MM.1S (cell line): Measurements from ENCODE around the gene EFEMP1.
"Not testable (repeated sequence)": the region's sequence is repeated elsewhere in the genome, so short reads cannot be mapped to it uniquely, and the experiment has no call there.

Experiments
- DNase-seq: peaks from one replicate; pipeline ENCODE4 v3.0.0-alpha.2; 2015
- H2AFZ ChIP-seq: fragments of 300-600 bp; sonication (generic); 2 replicates; pipeline ENCODE4 v1.6.0; 2016; ENCODE audit warnings: antibody characterized with exemption, low read length
- H3F3A ChIP-seq: fragments of 300-600 bp; sonication (generic); 2 replicates; pipeline ENCODE4 v1.6.1; 2016; ENCODE audit warnings: mild to moderate bottlenecking, antibody characterized with exemption, low read length, moderate library complexity, mixed read lengths; ENCODE audit not compliant: insufficient read depth
- H3K27ac ChIP-seq: fragments of 300-600 bp; sonication (generic); 2 replicates; pipeline ENCODE4 v1.5.1; 2016; ENCODE audit warnings: mild to moderate bottlenecking, low read length
- H3K27me3 ChIP-seq: fragments of 300-600 bp; sonication (generic); replicated peaks from 2 replicates; pipeline ENCODE4 v1.6.0; 2016; ENCODE audit warnings: low read length; ENCODE audit not compliant: insufficient read depth
- H3K36me3 ChIP-seq: fragments of 300-600 bp; sonication (generic); replicated peaks from 2 replicates; pipeline ENCODE4 v1.6.1; 2016; ENCODE audit warnings: mild to moderate bottlenecking, low read length, mixed read lengths; ENCODE audit not compliant: insufficient read depth
- H3K4me1 ChIP-seq: fragments of 300-600 bp; sonication (generic); 2 replicates; pipeline ENCODE4 v1.6.1; 2016; ENCODE audit warnings: low read length, mixed read lengths
- H3K4me2 ChIP-seq: fragments of 300-600 bp; sonication (generic); 2 replicates; pipeline ENCODE4 v1.6.0; 2016; ENCODE audit warnings: low read depth, low read length
- H3K4me3 ChIP-seq: fragments of 300-600 bp; sonication (generic); 2 replicates; pipeline ENCODE4 v1.5.1; 2016; ENCODE audit warnings: low read length, mixed read lengths
- H3K79me2 ChIP-seq: fragments of 300-600 bp; sonication (generic); 2 replicates; pipeline ENCODE4 v1.6.1; 2016; ENCODE audit warnings: mixed run types, low read length, mixed read lengths
- H3K9ac ChIP-seq: fragments of 300-600 bp; sonication (generic); 2 replicates; pipeline ENCODE4 v1.6.1; 2016; ENCODE audit warnings: low read length, mixed read lengths
- H3K9me2 ChIP-seq: fragments of 300-600 bp; sonication (generic); replicated peaks from 2 replicates; pipeline ENCODE4 v1.6.1; 2016; ENCODE audit warnings: mild to moderate bottlenecking, low read length, mixed read lengths; ENCODE audit not compliant: insufficient read depth
- H3K9me3 ChIP-seq: fragments of 300-600 bp; sonication (generic); replicated peaks from 2 replicates; pipeline ENCODE4 v1.6.1; 2016; ENCODE audit warnings: mild to moderate bottlenecking, low read length, mixed read lengths; ENCODE audit not compliant: insufficient read depth
- H4K20me1 ChIP-seq: fragments of 300-600 bp; sonication (generic); 2 replicates; pipeline ENCODE4 v1.6.1; 2016; ENCODE audit warnings: mild to moderate bottlenecking, low read length, moderate library complexity, mixed read lengths; ENCODE audit not compliant: insufficient read depth
- EZH2 ChIP-seq: fragments of 300-600 bp; sonication (generic); optimal IDR thresholded peaks from 2 replicates; pipeline ENCODE3; 2017; ENCODE audit warnings: low read depth, mild to moderate bottlenecking, antibody characterized with exemption, low read length, mixed read lengths
- EZH2phosphoT487 ChIP-seq: fragments of 300-600 bp; sonication (generic); IDR thresholded peaks from 2 replicates; pipeline ENCODE4 v1.6.1; 2018; ENCODE audit warnings: antibody characterized with exemption, low read length
- TF ChIP-seq, protein P1 (sequence below): fragments of 300-600 bp; sonication (generic); IDR thresholded peaks from 2 replicates; pipeline ENCODE4 v1.5.1; 2016; ENCODE audit warnings: antibody characterized with exemption, low read length, mixed read lengths

EFEMP1 gene

DNA sequence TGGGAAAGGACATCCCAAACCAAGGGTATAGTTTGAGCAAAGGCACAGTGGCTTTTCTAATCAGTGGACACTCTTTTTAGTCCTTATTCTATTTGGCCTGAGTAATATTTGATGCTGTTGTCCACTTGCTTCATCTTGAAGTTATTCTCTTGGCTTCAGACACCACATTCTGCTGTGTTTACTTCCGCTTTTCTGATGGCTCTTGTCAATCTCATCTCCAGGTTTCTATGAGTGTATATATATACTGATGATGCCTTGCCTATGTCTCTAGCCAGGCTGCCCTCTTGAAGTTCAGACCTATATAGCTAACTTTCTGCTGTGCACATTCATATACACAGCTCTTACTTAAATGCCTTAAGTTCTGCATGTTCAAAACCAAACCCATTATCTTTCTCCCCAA is 83.1 kb downstream of the EFEMP1 start:
- no peak overlapping the region for H2AFZ ChIP-seq
- no peaks in the 10 kb centered on the region for H3K79me2 ChIP-seq
- no peaks in the 10 kb centered on the region for H4K20me1 ChIP-seq
- no peaks in the 10 kb centered on the region for H3K9me2 ChIP-seq
- TF ChIP-seq EZH2phosphoT487 (no peak), EZH2 (no peak)
- TF ChIP-seq, protein P1, sequence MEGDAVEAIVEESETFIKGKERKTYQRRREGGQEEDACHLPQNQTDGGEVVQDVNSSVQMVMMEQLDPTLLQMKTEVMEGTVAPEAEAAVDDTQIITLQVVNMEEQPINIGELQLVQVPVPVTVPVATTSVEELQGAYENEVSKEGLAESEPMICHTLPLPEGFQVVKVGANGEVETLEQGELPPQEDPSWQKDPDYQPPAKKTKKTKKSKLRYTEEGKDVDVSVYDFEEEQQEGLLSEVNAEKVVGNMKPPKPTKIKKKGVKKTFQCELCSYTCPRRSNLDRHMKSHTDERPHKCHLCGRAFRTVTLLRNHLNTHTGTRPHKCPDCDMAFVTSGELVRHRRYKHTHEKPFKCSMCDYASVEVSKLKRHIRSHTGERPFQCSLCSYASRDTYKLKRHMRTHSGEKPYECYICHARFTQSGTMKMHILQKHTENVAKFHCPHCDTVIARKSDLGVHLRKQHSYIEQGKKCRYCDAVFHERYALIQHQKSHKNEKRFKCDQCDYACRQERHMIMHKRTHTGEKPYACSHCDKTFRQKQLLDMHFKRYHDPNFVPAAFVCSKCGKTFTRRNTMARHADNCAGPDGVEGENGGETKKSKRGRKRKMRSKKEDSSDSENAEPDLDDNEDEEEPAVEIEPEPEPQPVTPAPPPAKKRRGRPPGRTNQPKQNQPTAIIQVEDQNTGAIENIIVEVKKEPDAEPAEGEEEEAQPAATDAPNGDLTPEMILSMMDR: no peak
- no peak overlapping the region for H3K4me3 ChIP-seq
- no peak overlapping the region for H3K4me2 ChIP-seq
- no peaks in the 10 kb centered on the region for H3K36me3 ChIP-seq
- no peaks in the 10 kb centered on the region for H3F3A ChIP-seq
- no peak overlapping the region for H3K9ac ChIP-seq
- H3K9me3 ChIP-seq: no peaks in the 10 kb centered on the region
- no peaks in the 10 kb centered on the region for H3K4me1 ChIP-seq
- no peak for DNase-seq
- H3K27ac ChIP-seq: no peak overlapping the region
- H3K27me3 ChIP-seq: no peaks in the 10 kb centered on the region

DNA sequence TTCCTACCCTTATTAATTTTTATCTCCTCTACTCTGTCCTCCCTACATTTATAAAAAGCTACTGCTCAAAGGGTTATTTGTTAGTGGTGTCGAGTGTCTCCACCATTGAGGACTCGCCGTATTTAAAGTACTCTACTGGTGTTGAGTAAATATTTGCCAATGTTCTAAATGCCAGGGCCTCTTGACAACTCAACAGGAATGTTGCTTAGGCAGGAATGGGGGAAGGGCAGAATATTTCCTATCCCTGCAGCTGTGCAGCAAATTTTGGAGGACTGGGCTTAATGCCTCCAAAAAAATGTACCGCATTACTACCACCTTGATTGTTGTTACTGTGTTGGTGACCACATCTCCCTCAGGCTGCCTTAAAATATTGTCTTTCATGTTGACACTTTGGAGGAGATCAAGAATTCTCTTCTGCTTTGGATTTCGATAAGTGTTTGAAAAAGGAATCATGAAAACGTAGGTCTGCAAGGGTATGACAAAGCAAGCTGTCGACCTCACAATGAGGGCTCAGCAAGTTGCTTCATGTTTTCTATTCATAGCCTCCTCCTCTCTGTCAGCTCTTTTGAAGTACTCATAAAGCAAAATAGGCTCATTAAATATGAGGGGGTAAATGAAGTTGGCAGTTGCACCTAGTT is 84.3 kb downstream of the EFEMP1 start:
- H3K9me2 ChIP-seq: no peaks in the 10 kb centered on the region
- H3K9ac ChIP-seq: no peak overlapping the region
- H3K27me3 ChIP-seq: no peaks in the 10 kb centered on the region
- H3K36me3 ChIP-seq: no peaks in the 10 kb centered on the region
- no peak for TF ChIP-seq EZH2
- TF ChIP-seq, protein P1: no peak
- no peak for TF ChIP-seq EZH2phosphoT487
- H3F3A ChIP-seq: no peaks in the 10 kb centered on the region
- no peak for DNase-seq
- H3K4me1 ChIP-seq: no peaks in the 10 kb centered on the region
- no peaks in the 10 kb centered on the region for H3K9me3 ChIP-seq
- H3K4me2 ChIP-seq: no peak overlapping the region
- no peaks in the 10 kb centered on the region for H4K20me1 ChIP-seq
- no peak overlapping the region for H3K4me3 ChIP-seq
- no peaks in the 10 kb centered on the region for H3K79me2 ChIP-seq
- H2AFZ ChIP-seq: no peak overlapping the region
- no peak overlapping the region for H3K27ac ChIP-seq

DNA sequence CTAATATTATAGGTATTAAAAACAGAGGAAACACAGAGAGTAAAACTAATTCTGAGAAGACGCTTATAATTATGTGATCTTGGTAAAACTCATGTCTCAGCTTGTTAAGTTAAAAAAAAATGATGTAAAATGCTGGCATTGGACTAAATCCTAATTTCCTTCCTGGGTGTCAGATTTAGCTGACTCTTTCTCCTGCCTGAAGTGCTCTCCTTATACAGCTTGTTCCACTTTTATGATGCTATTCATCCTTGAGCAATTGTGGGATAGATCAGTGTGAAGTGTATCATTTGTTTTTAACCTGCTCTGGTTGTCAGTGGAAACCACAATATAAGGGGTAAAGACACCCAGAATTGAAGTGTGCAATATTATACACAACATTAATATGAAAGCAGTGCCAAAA is 84.9 kb downstream of the EFEMP1 start:
- H3K4me2 ChIP-seq: no peak overlapping the region
- H3K27ac ChIP-seq: no peak overlapping the region
- DNase-seq: no peak
- no peaks in the 10 kb centered on the region for H3K4me1 ChIP-seq
- H2AFZ ChIP-seq: no peak overlapping the region
- H3K36me3 ChIP-seq: no peaks in the 10 kb centered on the region
- no peaks in the 10 kb centered on the region for H3K27me3 ChIP-seq
- H3K9ac ChIP-seq: no peak overlapping the region
- H3K4me3 ChIP-seq: no peak overlapping the region
- H3F3A ChIP-seq: no peaks in the 10 kb centered on the region
- H3K9me3 ChIP-seq: no peaks in the 10 kb centered on the region
- no peaks in the 10 kb centered on the region for H3K9me2 ChIP-seq
- H4K20me1 ChIP-seq: no peaks in the 10 kb centered on the region
- TF ChIP-seq, protein P1: no peak
- no peak for TF ChIP-seq EZH2phosphoT487
- TF ChIP-seq EZH2: no peak
- H3K79me2 ChIP-seq: no peaks in the 10 kb centered on the region

DNA sequence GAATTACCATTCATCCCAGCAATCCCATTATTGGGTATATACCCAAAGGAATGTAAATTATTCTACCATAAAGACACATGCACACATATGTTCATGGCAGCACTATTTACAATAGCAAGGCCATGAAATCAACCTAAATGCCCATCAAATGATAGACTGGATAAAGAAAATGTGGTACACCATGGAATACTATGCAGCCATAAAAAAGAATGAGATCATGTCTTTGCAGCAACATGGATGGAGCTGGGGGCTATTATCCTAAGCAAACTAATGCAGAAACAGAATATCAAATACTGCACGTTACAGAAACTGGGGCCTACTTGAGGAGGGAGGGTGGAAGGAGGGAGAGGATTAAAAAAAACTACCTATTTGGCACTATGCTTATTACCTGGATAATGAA is 85.5 kb downstream of the EFEMP1 start:
- not testable (repeated sequence) for H3K9me3 ChIP-seq, H3K27me3 ChIP-seq, H3K4me1 ChIP-seq, H3K36me3 ChIP-seq, H3F3A ChIP-seq, DNase-seq, H3K27ac ChIP-seq, H3K9ac ChIP-seq, H4K20me1 ChIP-seq, H3K79me2 ChIP-seq, H3K9me2 ChIP-seq, H3K4me3 ChIP-seq, H2AFZ ChIP-seq, H3K4me2 ChIP-seq
